Mammary epithelial cell (primary cell): ENCODE data around the gene GYPA.
"Not testable (repeated sequence)": the region's sequence is repeated elsewhere in the genome, so short reads cannot be mapped to it uniquely, and the experiment has no call there.

Source experiments
- CTCF ChIP-seq, 2 donors: IDR thresholded peaks in 1 of 2; conservative IDR thresholded peaks in 1 of 2; 2 replicates each; pipeline ENCODE4 v1.5.1; 2011 to 2012; ENCODE audit warnings: inconsistent platforms in 2 of 2, low read length in 2 of 2, mild to moderate bottlenecking in 2 of 2, control low read depth in 1 of 2, low read depth in 1 of 2; ENCODE audit not compliant: insufficient read depth in 1 of 2; ENCODE audit errors: extremely low read depth in 1 of 2
- EZH2 ChIP-seq: IDR thresholded peaks from 2 replicates; pipeline ENCODE4 v1.6.1; 2012; ENCODE audit warnings: low read length, inconsistent platforms, borderline replicate concordance

DNA sequence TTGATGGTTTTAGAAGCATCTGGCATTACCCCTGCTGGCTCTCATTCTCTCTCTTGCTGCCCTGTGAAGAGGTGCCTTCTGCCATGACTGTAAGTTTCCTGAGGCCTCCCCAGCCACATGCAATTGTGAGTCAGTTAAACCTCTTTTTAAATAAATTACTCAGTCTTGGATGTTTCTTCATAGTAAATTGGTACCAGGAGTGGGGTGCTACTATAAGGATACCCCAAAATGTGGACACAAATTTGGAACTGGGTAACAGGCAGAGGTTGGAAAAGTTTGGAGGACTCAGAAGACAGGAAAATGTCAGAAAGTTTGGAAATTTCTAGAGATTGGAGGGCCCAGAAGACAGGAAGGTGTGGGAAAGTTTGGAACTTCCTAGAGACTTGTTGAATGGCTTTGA is 79.0 kb downstream of the GYPA start:
- not testable (repeated sequence) for TF ChIP-seq CTCF (conservative IDR thresholded peaks at IDR 0.05 in 1 of 2, IDR thresholded peaks at IDR 0.05 in 1 of 2; ENCODE audit: extremely low read depth in 1 of 2, insufficient read depth in 1 of 2, low read depth in 1 of 2, low read length in 2 of 2); EZH2
